OCI-M1 (cell line): Measurements from ENCODE around the gene LENEP.
A peak's percentile ranks its signal among the peaks of the same experiment; 100 is the strongest.

Experiments
- DNase-seq: peaks from one replicate; lab custom pipeline; 2025; lab: John Stamatoyannopoulos, UW

The LENEP gene

DNA sequence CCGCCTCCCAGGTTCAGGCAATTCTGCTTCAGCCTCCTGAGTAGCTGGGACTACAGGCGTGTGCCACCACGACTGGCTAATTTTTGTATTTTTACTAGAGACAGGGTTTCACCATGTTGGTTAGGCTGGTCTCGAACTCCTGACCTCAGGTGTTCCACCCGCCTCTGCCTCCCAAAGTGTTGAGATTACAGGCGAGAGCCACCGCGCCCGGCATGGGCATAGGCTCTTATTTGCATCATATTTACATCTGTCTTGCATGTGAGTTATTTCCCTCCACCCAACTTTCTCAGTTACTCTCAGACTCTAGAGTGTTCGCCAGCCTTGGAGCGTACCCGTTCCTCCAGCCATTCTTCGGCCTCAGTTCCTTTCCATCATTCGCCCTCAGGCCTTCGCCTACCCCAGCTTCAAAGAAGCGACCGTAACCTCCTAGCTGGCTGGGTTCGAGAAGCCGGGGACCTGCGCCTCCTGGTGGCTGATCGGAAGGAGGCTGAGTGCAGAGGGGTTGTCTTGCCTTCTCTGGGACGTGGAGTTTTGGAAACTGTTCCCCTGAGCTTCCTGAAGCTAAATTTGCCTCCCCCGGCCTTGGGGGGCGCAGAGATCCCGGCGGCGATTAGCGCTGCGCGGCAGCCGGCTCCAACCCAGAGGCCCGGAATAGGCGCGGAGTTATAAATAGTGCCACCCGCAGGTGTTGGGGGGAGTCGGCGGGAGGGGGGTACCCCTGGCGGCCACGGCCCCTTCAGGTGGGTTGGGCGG lies 5.6 kb downstream of the LENEP start:
- peak; percentile 94 for DNase-seq

GRCh38 chr1:154999571-155000410 lies 6.4 kb downstream of the LENEP start:
- peak; percentile 92 for DNase-seq

DNA sequence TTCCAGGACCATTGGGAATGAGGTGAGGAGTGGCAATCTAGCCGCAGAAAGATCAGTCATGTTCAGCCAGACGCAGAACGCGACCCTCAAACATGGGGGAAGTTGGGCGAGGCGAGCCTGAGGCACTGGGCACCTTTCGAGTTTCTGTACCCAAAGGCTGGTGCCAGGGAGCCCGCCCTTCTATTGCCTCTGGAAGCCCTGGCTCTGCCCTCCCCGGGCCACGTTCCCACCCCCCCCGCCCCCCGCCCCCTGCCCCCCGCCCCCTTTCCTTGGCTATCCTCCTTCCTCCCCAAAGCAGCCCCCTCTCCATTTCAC lies 7.0 kb downstream of the LENEP start:
- DNase-seq, result no peak

- DNase-seq, result peak; percentile 97
These were observed 7.5 kb downstream of the LENEP start for GRCh38 chr1:155000726-155001424.

GRCh38 chr1:155001425-155001674 lies 8.0 kb downstream of the LENEP start:
- DNase-seq, result no peak

DNA sequence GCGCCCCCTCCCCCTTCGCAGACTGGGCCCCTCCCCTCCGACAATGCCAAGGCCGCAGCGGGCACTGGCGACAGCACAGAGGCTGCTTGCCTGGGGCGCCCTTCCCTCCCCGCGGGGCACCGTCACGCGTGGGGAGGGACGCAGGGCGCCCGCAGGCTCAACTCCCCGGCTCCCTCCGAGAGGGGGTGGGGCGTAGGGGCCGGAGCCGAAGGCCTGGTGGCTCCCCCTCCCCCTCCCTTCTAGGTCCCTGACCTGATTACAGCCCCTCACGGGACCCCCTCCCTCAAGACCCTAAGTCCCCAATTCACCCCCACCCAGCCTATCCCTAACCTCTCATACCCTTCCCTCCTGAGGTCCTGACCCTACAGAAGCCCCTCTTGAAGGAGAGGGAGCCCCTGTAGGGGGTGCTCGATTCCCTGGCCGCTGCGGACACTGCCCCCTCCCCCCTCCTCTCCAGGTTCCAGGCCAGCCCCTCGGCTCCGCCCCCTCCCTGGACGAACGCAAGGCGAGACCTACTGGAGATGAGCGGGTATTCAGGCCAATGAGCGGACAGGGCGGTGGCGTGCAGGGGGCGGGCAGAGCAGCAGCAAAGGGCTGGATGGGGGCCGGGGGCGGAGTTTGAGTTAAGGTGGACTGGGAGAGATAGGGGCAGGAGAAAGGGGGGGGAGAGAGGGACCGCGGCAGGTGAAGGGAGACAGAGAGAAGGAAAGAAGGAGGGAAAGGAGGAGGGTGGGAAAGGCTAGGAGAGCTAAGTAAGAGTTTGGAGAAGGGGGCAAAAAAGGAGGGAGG lies 8.5 kb downstream of the LENEP start:
- DNase-seq, result peak; percentile 99

DNA sequence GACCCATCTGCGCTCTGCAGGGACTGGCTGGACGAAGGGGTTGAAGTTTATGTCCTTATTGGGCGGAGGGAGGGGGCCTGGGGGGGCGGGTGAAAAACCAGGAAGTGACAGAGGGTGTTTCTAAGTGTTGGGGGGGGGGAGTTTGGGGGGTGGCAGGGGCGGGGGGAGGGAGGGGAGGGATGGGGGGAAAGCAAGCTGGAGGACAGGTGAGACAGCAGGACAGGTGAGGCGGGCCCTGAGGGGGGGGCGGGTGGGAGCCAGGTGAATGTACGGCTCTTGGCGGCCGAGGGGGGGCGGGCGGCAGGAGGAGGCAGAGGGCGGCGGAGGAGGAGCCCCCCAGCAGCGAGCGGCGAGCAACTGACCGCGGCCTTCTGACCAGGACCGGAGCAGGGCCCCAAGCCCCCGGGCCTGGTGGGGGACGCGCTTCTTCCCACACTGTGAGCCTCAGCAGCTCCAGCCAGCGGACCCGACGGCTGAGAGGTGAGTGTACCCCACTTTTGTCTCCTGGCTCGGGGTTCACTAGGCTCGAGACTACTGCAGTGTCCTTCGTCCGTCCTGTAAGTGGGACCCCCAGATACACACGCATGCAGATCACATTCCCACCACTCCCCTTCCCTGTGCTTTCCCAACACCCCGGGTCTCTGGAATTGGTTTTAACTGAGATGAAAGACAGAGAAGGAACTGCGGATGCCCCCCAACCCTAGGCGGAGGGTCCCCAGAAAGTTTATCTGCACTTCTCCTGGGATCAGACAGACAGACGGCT lies 9.3 kb downstream of the LENEP start, which contains the start of gene ZBTB7B:
Gene ZBTB7B (plus strand): TSS at position 339 of the 763 bp plus-strand sequence. CDS start 11,859 bp downstream, outside the sequence.
- peak; percentile 68 for DNase-seq

DNA sequence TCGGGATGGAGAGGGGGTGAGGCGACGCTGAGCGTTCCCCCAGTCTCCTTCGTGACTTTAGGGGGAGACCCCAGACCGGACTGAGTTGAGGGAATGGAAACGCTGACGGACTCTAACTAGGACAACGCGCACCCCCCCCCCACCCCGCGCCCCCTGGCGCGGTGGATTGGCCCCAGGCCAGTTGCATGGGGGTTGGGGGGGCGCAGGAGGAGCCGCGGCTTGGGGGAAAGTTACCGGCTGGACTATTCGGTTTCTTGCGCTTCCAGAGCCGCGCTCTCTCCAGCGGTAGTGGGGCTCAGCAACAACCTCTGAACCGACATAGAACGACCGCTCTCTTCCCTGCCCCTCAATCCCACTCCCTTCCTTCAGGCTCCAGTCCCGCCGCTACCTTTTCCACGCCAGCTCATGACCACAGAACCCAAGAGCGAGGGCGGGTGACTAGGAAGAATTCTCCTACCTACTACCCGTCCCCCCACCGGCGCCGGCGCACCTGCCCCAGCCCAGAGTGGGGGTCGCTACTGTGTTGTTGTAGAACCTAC lies 9.9 kb downstream of the LENEP start:
- DNase-seq, result peak; percentile 68

- DNase-seq, result peak; percentile 83
These were observed 10.5 kb downstream of the LENEP start for GRCh38 chr1:155003766-155004351.

DNA sequence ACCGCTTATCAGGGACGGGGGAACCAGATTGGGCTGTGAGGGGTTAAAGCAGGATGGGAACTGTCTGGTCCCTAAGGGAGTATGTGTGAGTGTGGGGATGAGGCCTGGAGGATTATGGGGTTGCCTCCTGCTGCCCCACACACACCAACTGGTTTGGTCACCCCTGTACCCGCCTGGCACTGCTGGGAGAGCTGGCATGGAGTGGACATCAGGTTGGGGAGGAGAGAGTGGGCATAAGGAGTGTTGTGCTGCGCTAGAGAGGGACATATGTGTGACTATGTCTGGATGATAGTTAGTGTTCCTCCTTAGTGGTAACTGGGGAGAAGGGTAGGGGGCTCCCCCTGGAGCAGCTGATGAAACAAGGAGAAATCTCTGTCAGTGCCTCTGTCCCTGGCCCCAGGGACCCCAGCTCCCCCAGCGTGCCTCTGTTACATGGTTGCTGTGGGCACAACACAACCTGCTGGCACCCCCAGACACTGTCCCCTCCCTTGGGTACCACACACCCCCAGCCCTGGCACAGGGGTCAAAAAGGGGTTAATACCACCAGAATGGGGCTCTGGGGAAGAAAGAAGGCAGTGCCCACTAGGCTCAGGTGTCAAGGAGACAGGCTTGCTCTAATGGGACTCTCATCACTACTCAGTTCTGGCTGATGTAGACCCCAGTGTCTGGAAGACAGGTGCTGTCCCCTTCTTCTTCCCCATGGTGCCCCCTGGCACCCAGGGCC lies 11.1 kb downstream of the LENEP start:
- peak; percentile 66 for DNase-seq

- DNase-seq, result no peak
These were observed 12.0 kb downstream of the LENEP start for GRCh38 chr1:155005076-155006011.

DNA sequence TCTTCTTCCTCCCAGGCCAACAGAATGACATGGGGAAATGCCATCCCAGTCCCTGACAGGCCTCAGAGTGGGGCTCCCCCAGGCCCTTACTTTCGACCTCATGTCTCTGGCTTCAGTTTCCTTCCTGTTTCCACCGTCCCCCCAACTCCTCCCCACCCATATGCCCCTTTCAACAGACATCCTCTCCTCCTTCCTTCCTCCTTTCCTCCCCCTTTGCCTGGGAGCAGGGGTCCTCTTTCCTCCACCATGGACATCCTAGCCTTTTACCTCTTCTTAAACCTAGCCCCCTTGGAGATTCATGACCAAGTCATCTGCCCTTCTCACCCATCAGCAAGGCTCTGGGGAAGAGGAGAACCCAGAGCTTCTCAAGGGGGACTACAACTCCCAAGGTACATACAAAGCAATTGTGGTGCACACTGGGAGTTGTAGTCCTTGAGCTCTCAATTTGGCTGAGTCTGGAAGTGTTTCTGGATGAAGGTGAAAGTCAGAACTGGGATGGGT lies 13.3 kb downstream of the LENEP start:
- DNase-seq, result peak; percentile 58

DNA sequence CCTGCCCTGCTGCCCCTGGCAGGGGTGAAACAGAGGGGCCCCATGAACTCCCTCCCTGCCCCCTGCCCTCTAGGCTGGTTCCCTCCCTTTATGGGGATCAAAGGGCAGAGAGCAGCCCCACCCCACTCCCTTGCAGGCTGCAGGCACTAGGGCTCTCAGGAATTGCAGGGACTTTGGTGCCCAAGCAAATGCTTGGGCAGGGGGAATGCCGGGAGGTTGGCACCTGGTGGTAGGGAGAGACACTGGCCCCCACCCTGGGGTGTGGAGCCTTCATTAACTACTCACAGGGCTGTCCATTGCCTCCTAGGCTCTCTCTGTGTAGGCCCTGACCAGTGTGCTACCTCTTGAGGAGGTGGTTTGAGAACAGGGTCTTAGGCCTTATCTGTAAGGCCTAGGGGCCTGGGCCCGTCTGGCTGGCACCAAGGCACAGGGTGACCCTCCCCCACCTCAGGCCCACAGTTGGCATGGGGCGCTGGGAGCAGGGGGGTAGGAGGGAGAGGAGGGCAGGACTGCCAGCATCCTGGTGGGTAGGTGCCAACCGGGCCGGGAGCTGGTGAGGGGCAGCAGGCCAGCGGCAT lies 14.0 kb downstream of the LENEP start:
- no peak for DNase-seq

GRCh38 chr1:155008015-155008941 lies 14.9 kb downstream of the LENEP start:
- no peak for DNase-seq

DNA sequence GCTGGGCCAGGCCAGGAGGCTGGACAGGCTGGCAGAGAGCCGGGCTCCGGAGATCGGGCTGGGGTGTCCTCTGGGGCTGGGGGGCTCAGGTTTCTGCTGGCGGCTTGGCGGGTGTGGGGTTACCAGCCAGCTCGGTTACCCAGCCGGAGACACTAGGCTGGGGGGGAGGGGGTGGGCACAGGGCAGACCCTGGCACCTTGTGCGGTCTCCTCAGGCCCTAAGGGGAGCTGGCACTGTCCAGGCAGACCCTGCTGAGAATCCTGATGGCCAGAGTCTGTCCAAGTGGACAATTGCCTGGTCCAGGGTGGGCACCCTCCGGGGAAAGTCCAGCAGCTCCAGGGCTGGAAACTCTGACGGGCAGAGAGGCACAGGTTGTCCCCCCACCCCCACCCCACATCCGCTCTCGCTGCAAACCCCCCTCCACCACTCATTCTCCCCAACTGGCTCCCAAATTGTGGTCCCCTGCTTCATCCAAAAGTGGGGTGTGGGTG lies 15.9 kb downstream of the LENEP start:
- DNase-seq, result no peak

DNA sequence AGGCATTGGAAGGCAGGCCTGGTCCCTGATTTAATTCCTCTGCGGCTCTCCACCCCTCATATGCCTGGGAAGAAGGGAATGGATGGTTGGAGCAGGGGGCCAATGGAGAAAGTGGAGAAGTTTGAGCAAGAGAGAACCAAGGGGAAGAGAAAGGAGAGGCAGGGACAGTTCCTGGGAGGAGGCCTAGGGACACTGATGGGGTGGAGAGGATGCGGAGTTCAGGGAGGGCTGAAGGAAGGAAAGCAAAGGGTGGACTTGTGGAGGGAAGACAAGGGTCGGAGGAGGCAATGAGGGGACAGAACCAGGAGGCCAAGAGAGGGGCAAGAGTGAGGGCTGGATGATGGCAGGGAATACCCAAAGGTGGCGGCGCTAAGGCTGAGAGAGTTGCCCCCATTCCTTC lies 16.4 kb downstream of the LENEP start:
- no peak for DNase-seq
